ENCODE measurements around the gene ITGB2.

DNA sequence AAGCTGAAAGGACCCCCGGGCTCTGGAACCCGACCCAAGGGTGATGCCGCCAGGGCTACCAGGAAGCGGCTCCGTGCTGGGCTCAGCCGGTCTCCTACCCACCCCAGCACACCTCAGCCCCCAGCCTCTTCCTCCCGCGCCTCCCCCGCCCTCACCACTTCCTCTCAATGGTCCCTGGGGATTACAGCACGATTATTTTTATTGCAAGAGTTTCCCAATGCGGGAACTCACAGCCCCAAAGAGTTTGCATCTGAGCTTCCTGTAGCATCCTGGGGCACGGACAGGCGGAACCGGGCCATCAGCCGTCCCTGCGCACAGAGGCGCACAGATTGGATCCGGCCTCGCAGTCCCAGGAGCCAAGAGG is 10.4 kb upstream of the ITGB2 start:
- TF ChIP-seq, protein P1, sequence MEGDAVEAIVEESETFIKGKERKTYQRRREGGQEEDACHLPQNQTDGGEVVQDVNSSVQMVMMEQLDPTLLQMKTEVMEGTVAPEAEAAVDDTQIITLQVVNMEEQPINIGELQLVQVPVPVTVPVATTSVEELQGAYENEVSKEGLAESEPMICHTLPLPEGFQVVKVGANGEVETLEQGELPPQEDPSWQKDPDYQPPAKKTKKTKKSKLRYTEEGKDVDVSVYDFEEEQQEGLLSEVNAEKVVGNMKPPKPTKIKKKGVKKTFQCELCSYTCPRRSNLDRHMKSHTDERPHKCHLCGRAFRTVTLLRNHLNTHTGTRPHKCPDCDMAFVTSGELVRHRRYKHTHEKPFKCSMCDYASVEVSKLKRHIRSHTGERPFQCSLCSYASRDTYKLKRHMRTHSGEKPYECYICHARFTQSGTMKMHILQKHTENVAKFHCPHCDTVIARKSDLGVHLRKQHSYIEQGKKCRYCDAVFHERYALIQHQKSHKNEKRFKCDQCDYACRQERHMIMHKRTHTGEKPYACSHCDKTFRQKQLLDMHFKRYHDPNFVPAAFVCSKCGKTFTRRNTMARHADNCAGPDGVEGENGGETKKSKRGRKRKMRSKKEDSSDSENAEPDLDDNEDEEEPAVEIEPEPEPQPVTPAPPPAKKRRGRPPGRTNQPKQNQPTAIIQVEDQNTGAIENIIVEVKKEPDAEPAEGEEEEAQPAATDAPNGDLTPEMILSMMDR (IDR thresholded peaks at IDR 0.05): no peak
- TF ChIP-seq EP300 (IDR thresholded peaks at IDR 0.05): no peak
- TF ChIP-seq POLR2A (IDR thresholded peaks at IDR 0.05): no peak

Data from tibial nerve (tissue), 4 donors.